Panc1 (cell line): ENCODE data around the gene FBXO40. TPM values are rescaled to one million over a fixed set of nuclear protein-coding genes. Genes with fewer than 3 reads are reported as not detected.

Source experiments
- ATAC-seq: fragments of 200-7000 bp; cut with Tn5 transposase; 2 replicates; pipeline ENCODE4 v1.9.1; 2020; ENCODE audit warnings: mild to moderate bottlenecking, moderate library complexity
- BruUV-seq: library from RNA; stranded (reverse); fragments of 400-500 nt; replicated peaks from 2 replicates; lab custom pipeline; 2021; lab: Mats Ljungman, UMichigan
- CTCF ChIA-PET: fragments of 300-600 bp; sonication (Branson Sonifier 250); formaldehyde crosslinking; loops from one replicate; lab custom pipeline; 2022; ENCODE audit warnings: antibody characterized with exemption; lab: Charles Lee
- POLR2A ChIA-PET: fragments of 300-600 bp; sonication (Branson Sonifier 250); formaldehyde crosslinking; loops from one replicate; lab custom pipeline; 2022; ENCODE audit warnings: antibody characterized with exemption; lab: Charles Lee
- DNase-seq: peaks from one replicate; pipeline ENCODE4 v3.0.0-alpha.2; 2010; ENCODE audit warnings: low read depth, low spot score
- H3K27ac ChIP-seq: 2 replicates; pipeline ENCODE4 v1.5.1; 2011; ENCODE audit warnings: mild to moderate bottlenecking, low read length, inconsistent platforms
- H3K27me3 ChIP-seq: fragments of 200-500 bp; sonication (Bioruptor generic); 2 replicates; pipeline ENCODE4 v1.6.0; 2014; ENCODE audit warnings: low read length, inconsistent platforms; ENCODE audit not compliant: control insufficient read depth, insufficient read depth
- H3K36me3 ChIP-seq: fragments of 200-500 bp; sonication (Bioruptor generic); 2 replicates; pipeline ENCODE4 v1.5.1; 2014; ENCODE audit warnings: inconsistent platforms, mild to moderate bottlenecking, low read length, moderate library complexity; ENCODE audit not compliant: control insufficient read depth, insufficient read depth
- H3K4me1 ChIP-seq: 2 replicates; pipeline ENCODE4 v1.5.1; 2011; ENCODE audit warnings: inconsistent platforms, mild to moderate bottlenecking, low read length, moderate library complexity; ENCODE audit not compliant: control insufficient read depth, insufficient read depth
- H3K4me3 ChIP-seq, 2 experiments: 2 replicates each; pipeline ENCODE4 v1.5.1; 2011 to 2012; ENCODE audit warnings: low read depth in 2 of 2, low read length in 2 of 2, mild to moderate bottlenecking in 2 of 2, inconsistent platforms in 1 of 2, moderate library complexity in 1 of 2
- H3K9me3 ChIP-seq: fragments of 200-500 bp; sonication (Bioruptor generic); 2 replicates; pipeline ENCODE4 v1.5.1; 2014; ENCODE audit warnings: low read depth, mild to moderate bottlenecking, inconsistent platforms, low read length, moderate library complexity; ENCODE audit not compliant: control insufficient read depth, insufficient read depth
- POLR2AphosphoS5 ChIP-seq: IDR thresholded peaks from 2 replicates; pipeline ENCODE4 v1.6.1; 2012; ENCODE audit warnings: mild to moderate bottlenecking, low read depth, low read length, moderate library complexity
- REST ChIP-seq, 2 experiments: IDR thresholded peaks; 2 replicates each; pipeline ENCODE4 v1.6.1; 2011 to 2012; ENCODE audit warnings: low read depth in 2 of 2, control low read depth in 1 of 2, low read length in 1 of 2, mild to moderate bottlenecking in 1 of 2, moderate library complexity in 1 of 2; ENCODE audit not compliant: insufficient read depth in 1 of 2
- SIN3A ChIP-seq: IDR thresholded peaks from 2 replicates; pipeline ENCODE4 v1.6.1; 2012; ENCODE audit warnings: low read depth, mild to moderate bottlenecking, low read length, moderate library complexity, borderline replicate concordance; ENCODE audit not compliant: insufficient read depth
- TCF7L2 ChIP-seq: IDR thresholded peaks from 2 replicates; pipeline ENCODE4 v1.6.1; 2011; ENCODE audit warnings: mild to moderate bottlenecking, low read depth, low read length, inconsistent platforms
- in situ Hi-C: cut with HindIII; loops from 2 replicates; pipeline ENCODE4 v1.10.0; 2016; ENCODE audit warnings: low sequenced_read_pairs, low pct_unique_long_range_greater_than_20kb
- intact Hi-C: fragments of 100-400 bp; cut with micrococcal nuclease; formaldehyde crosslinking; loops from one replicate; pipeline ENCODE4 v1.10.0; 2022; ENCODE audit not compliant: unreplicated experiment
- total RNA-seq: library from RNA; stranded (reverse); gene quantifications from one replicate; pipeline ENCODE4 v1.2.1, GENCODE V29; 2021; ENCODE audit not compliant: unreplicated experiment
- TF ChIP-seq, protein P1 (sequence below): fragments of 450-650 bp; IDR thresholded peaks from 2 replicates; pipeline ENCODE4 v1.5.1; 2017; ENCODE audit warnings: mild to moderate bottlenecking

FBXO40 gene
- total RNA-seq, 1 experiment from 2014 or later = not detected

DNA sequence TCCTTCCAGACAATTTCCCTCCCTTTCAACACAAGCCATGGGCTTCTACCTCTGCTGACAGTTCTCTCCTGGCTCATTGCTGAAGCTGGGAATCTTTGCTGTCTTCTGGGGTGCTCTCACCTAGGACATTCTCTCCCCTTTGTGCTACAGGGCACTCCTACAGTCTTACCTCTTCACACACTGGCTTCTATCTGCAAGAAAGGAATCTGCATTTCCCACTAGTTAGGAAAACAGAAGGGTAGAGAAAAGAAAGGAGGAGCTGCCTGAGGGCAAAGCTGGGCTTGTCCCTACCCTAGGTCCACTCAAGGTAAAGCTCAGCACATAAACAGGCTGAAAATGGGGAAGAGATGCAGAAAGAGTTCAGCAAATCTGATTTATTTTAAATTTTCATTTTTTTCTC, 31.0 kb upstream of the FBXO40 start:
- H3K9me3 ChIP-seq = no peaks in the 10 kb centered on the region
- in situ Hi-C loops = no loop called here
- POLR2A ChIA-PET = no interaction called here
- TF ChIP-seq TCF7L2 (no peak), POLR2AphosphoS5 (no peak), REST (IDR thresholded peaks at IDR 0.05; ENCODE audit: insufficient read depth in 1 of 2, low read depth in 2 of 2, low read length in 1 of 2) (no peak), SIN3A (no peak)
- TF ChIP-seq, protein P1, sequence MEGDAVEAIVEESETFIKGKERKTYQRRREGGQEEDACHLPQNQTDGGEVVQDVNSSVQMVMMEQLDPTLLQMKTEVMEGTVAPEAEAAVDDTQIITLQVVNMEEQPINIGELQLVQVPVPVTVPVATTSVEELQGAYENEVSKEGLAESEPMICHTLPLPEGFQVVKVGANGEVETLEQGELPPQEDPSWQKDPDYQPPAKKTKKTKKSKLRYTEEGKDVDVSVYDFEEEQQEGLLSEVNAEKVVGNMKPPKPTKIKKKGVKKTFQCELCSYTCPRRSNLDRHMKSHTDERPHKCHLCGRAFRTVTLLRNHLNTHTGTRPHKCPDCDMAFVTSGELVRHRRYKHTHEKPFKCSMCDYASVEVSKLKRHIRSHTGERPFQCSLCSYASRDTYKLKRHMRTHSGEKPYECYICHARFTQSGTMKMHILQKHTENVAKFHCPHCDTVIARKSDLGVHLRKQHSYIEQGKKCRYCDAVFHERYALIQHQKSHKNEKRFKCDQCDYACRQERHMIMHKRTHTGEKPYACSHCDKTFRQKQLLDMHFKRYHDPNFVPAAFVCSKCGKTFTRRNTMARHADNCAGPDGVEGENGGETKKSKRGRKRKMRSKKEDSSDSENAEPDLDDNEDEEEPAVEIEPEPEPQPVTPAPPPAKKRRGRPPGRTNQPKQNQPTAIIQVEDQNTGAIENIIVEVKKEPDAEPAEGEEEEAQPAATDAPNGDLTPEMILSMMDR = no peak
- H3K36me3 ChIP-seq = no peaks in the 10 kb centered on the region
- intact Hi-C loops = no loop called here
- no peak overlapping the region for H3K27ac ChIP-seq
- CTCF ChIA-PET = no interaction called here
- no TSS peak for BruUV-seq
- H3K4me3 ChIP-seq = no peak overlapping the region
- no peaks in the 10 kb centered on the region for H3K4me1 ChIP-seq
- ATAC-seq (no peak), DNase-seq (no peak)
- no peaks in the 10 kb centered on the region for H3K27me3 ChIP-seq

DNA sequence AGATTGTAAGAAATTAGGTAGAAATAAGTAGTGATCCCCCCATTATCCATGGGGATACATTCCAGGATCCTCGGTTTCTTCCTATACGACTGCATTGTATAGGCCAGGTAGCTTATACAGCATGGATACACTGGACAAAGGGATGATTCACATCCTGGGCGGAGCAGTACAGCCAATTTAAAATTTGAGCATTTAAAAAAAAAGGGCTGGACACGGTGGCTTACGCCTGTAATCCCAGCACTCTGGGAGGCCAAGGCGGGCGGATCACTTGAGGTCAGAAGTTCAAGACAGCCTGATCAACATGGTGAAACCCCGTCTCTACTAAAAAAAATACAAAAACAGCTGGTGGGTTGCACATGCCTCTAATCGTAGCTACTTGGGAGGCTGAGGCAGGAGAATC, 26.4 kb upstream of the FBXO40 start:
- DNase-seq = no peak
- CTCF ChIA-PET = no interaction called here
- no TSS peak for BruUV-seq
- no peak for TF ChIP-seq SIN3A
- TF ChIP-seq, protein P1 = no peak
- no peak for TF ChIP-seq REST (IDR thresholded peaks at IDR 0.05; ENCODE audit: insufficient read depth in 1 of 2, low read depth in 2 of 2, low read length in 1 of 2)
- no peak for TF ChIP-seq POLR2AphosphoS5
- TF ChIP-seq TCF7L2 = no peak
- H3K36me3 ChIP-seq = no peaks in the 10 kb centered on the region
- H3K27me3 ChIP-seq = no peaks in the 10 kb centered on the region; the same call in 1 of the 2 replicates
- H3K9me3 ChIP-seq = no peaks in the 10 kb centered on the region
- no peak overlapping the region for H3K4me3 ChIP-seq
- no peaks in the 10 kb centered on the region for H3K4me1 ChIP-seq
- no peak overlapping the region for H3K27ac ChIP-seq
- in situ Hi-C loops (no loop called here), intact Hi-C loops (no loop called here)
- no peak for ATAC-seq
- POLR2A ChIA-PET = no interaction called here
